ENCODE data around the gene TXNRD1. TPM values are rescaled to one million over a fixed set of nuclear protein-coding genes. Genes with fewer than 3 reads are reported as not detected.
"Not testable (repeated sequence)": the region's sequence is repeated elsewhere in the genome, so short reads cannot be mapped to it uniquely, and the experiment has no call there.

TXNRD1 gene
- total RNA-seq, 2 donors from 2014 or later = 83.4 to 144 TPM

DNA sequence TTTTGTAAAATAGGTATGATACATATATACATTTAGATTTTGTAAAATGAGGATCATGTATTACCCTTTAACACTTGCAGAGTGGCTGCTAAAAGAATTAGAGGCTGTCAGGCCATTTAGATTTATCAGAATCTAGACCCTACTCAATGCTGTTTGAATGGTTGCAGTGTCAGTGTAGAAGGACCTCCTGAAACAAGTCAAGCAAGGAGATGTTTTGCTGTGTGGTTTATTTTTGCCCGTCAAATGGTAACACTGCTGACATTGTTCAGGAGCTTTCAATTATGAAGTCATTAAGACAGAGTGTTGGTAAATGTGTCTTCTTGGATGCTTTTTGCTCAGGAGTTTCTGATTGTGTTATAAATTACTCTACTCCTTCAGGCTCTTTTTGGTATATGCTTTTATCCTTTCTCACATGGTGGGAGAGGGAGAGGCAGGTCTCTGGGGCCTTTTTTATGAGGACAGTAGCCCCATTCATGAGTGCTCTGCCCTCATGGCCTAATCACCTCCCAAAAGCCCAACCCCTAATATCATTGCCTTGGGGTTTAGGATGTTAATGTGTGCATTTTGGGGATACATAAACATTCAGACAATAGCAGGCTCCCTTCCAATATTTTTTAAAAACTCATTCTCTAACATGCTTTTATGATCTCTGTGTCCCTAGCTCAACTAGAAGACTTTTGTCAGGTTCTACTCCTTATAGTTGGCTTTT is 104.5 kb downstream of the TXNRD1 start:
- peaks cover 18% of the 10 kb centered on the region for H3K9me3 ChIP-seq (ENCODE audit: control insufficient read depth, low read length)
- no peaks in the 10 kb centered on the region for H3K27me3 ChIP-seq (ENCODE audit: control insufficient read depth, insufficient read depth, low read length, poor library complexity, severe bottlenecking)
- 94 to 100% methylated on average over 1 of the region's 1 CpG for WGBS, 2 experiments (ENCODE audit: insufficient coverage in 1 of 2, insufficient read length in 1 of 2)
- DNase-seq = no peak
- no peak overlapping the region for H3K4me3 ChIP-seq (ENCODE audit: low read length)
- H3K4me1 ChIP-seq (ENCODE audit: control insufficient read depth, insufficient read depth, low read length) = no peaks in the 10 kb centered on the region
- no peak overlapping the region for H3K4me3 Mint-ChIP-seq
- H3K9ac ChIP-seq (ENCODE audit: extremely low read depth, low read length, poor library complexity, severe bottlenecking) = no peak overlapping the region
- peaks cover 15% of the 10 kb centered on the region for H3K9me3 Mint-ChIP-seq
- no peak overlapping the region for H3K27ac Mint-ChIP-seq
- H3K36me3 Mint-ChIP-seq (ENCODE audit: low read depth) = peaks cover 66% of the 10 kb centered on the region
- H3K27ac ChIP-seq (ENCODE audit: low read depth, low read length) = no peak overlapping the region
- no peaks in the 10 kb centered on the region for H3K4me1 Mint-ChIP-seq
- no peaks in the 10 kb centered on the region for H3K27me3 Mint-ChIP-seq (ENCODE audit: insufficient read depth)
- TF ChIP-seq CTCF (conservative IDR thresholded peaks at IDR 0.05) = no peak
- H3K36me3 ChIP-seq (ENCODE audit: control insufficient read depth, insufficient read depth, low read length) = peaks cover 84% of the 10 kb centered on the region

DNA sequence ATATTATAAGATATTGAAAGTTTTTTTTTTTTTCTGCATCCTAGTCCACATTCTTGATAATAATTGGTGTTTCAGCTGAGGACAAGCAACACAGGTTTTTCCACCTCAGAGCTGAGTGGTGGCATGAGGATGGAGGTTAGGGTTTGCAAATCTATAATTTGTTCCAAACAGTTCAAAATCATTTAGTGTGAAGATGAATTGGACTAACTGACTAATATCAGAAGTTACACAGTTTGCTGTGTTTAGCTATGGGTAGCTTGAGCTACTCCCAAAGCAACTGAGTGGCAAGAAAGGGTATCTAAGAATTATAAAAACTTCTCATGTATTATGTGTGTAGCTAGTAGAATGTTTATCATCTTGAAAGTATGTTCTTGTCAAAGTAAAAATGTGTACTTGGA is 105.0 kb downstream of the TXNRD1 start:
- Mint-ChIP-seq H3K27ac (no peak overlapping the region), H3K9me3 (peaks cover 15% of the 10 kb centered on the region), H3K4me3 (no peak overlapping the region), H3K36me3 (ENCODE audit: low read depth) (peaks cover 65% of the 10 kb centered on the region), H3K27me3 (ENCODE audit: insufficient read depth) (no peaks in the 10 kb centered on the region), H3K4me1 (no peaks in the 10 kb centered on the region)
- peaks cover 18% of the 10 kb centered on the region for H3K9me3 ChIP-seq (ENCODE audit: control insufficient read depth, low read length)
- H3K27me3 ChIP-seq (ENCODE audit: control insufficient read depth, insufficient read depth, low read length, poor library complexity, severe bottlenecking) = no peaks in the 10 kb centered on the region
- no peak for DNase-seq
- TF ChIP-seq CTCF (conservative IDR thresholded peaks at IDR 0.05) = no peak
- H3K27ac ChIP-seq (ENCODE audit: low read depth, low read length) = no peak overlapping the region
- H3K4me1 ChIP-seq (ENCODE audit: control insufficient read depth, insufficient read depth, low read length) = no peaks in the 10 kb centered on the region
- H3K4me3 ChIP-seq (ENCODE audit: low read length) = no peak overlapping the region
- peaks cover 84% of the 10 kb centered on the region for H3K36me3 ChIP-seq (ENCODE audit: control insufficient read depth, insufficient read depth, low read length)
- no peak overlapping the region for H3K9ac ChIP-seq (ENCODE audit: extremely low read depth, low read length, poor library complexity, severe bottlenecking)

GRCh38 chr12:104321949-104322348 is 106.4 kb downstream of the TXNRD1 start:
- 100% methylated on average over 1 of the region's 1 CpG; no CpG with 5 or more reads in 1 of the 2 experiments for WGBS, 2 experiments (ENCODE audit: insufficient coverage in 1 of 2, insufficient read length in 1 of 2)
- Mint-ChIP-seq H3K9me3 (peaks cover 15% of the 10 kb centered on the region), H3K4me3 (no peak overlapping the region), H3K27ac (no peak overlapping the region), H3K4me1 (no peaks in the 10 kb centered on the region), H3K27me3 (ENCODE audit: insufficient read depth) (no peaks in the 10 kb centered on the region), H3K36me3 (ENCODE audit: low read depth) (peaks cover 60% of the 10 kb centered on the region)
- H3K9ac ChIP-seq (ENCODE audit: extremely low read depth, low read length, poor library complexity, severe bottlenecking) = no peak overlapping the region
- no peaks in the 10 kb centered on the region for H3K4me1 ChIP-seq (ENCODE audit: control insufficient read depth, insufficient read depth, low read length)
- DNase-seq = no peak
- H3K9me3 ChIP-seq (ENCODE audit: control insufficient read depth, low read length) = peaks cover 18% of the 10 kb centered on the region
- no peaks in the 10 kb centered on the region for H3K27me3 ChIP-seq (ENCODE audit: control insufficient read depth, insufficient read depth, low read length, poor library complexity, severe bottlenecking)
- no peak overlapping the region for H3K27ac ChIP-seq (ENCODE audit: low read depth, low read length)
- peaks cover 86% of the 10 kb centered on the region for H3K36me3 ChIP-seq (ENCODE audit: control insufficient read depth, insufficient read depth, low read length)
- H3K4me3 ChIP-seq (ENCODE audit: low read length) = no peak overlapping the region
- no peak for TF ChIP-seq CTCF (conservative IDR thresholded peaks at IDR 0.05)

DNA sequence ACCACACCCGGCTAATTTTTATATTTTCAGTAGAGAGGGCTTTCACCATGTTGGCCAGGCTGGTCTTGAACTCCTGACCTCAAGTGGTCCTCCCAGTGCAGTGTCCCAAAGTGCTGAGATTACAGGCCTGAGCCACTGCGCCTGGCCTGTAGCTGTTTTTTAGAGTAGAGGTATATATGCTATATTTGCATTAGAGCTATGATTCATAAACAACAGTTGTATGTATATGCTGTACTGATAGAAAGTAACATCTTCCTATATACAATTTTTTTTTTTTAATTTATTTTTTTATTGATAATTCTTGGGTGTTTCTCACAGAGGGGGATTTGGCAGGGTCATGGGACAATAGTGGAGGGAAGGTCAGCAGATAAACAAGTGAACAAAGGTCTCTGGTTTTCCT is 107.0 kb downstream of the TXNRD1 start:
- Histone ChIP-seq H3K9me3 (ENCODE audit: control insufficient read depth, low read length) (peaks cover 18% of the 10 kb centered on the region), H3K36me3 (ENCODE audit: control insufficient read depth, insufficient read depth, low read length) (peaks cover 86% of the 10 kb centered on the region)
- not testable (repeated sequence) for H3K4me1 ChIP-seq (ENCODE audit: control insufficient read depth, insufficient read depth, low read length); H3K27me3 Mint-ChIP-seq (ENCODE audit: insufficient read depth); DNase-seq; H3K4me3 ChIP-seq (ENCODE audit: low read length); H3K27ac ChIP-seq (ENCODE audit: low read depth, low read length); H3K4me1 Mint-ChIP-seq; H3K9ac ChIP-seq (ENCODE audit: extremely low read depth, low read length, poor library complexity, severe bottlenecking); H3K27me3 ChIP-seq (ENCODE audit: control insufficient read depth, insufficient read depth, low read length, poor library complexity, severe bottlenecking); H3K4me3 Mint-ChIP-seq; H3K27ac Mint-ChIP-seq
- Mint-ChIP-seq H3K36me3 (ENCODE audit: low read depth) (peaks cover 64% of the 10 kb centered on the region), H3K9me3 (peaks cover 15% of the 10 kb centered on the region)
- WGBS, 2 experiments (ENCODE audit: insufficient coverage in 1 of 2, insufficient read length in 1 of 2) = 98 to 100% methylated on average over 1 to 2 of the region's 2 CpGs
